HUDEP-2 (cell line): ENCODE results near the gene MEI1.
A peak's percentile ranks its signal among the peaks of the same experiment; 100 is the strongest.

ENCODE experiments used
- DNase-seq, 76 experiments: peaks; one replicate each; lab custom pipeline; 2025; ENCODE audit not compliant: unreplicated experiment in 76 of 76; lab: John Stamatoyannopoulos, UW

The MEI1 gene

DNA sequence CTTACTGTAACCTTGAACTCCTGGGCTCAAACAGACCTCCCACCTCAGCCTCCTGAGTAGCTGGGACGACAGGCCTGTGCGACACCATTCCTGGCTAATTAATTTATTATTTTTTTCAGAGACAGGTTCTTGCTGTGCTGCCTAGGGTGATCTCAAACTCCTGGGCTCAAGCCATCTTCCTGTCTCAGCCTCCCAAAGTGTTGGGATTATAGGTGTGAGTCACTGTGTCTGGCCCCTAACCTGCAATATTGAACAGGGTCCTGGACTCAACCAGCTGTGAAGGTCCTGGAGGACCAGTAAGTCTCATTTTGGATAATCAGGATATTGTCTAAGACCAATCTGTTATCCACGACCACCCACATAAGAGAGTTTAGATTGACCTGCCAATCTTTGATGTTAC lies 116.4 kb downstream of the MEI1 start:
- no peak for DNase-seq

DNA sequence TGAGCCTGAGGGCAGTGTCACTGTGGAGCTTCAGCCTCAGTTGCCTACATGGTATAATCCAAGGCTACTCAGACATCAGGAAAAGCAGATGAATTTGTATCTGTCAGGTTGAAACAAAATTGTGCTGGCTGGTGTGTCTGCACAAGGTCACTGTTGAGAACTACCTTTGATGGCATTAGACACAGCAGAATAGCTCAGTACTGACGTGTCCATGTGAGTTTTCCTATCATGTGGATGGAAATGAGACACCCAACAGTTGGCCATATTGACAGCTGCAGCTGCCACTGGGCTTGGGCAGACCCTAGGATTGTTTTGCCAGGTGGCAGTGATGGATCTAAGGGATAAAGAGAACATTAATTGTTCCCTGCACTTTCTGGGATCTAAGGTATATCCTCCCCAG lies 116.9 kb downstream of the MEI1 start:
- DNase-seq = no peak

DNA sequence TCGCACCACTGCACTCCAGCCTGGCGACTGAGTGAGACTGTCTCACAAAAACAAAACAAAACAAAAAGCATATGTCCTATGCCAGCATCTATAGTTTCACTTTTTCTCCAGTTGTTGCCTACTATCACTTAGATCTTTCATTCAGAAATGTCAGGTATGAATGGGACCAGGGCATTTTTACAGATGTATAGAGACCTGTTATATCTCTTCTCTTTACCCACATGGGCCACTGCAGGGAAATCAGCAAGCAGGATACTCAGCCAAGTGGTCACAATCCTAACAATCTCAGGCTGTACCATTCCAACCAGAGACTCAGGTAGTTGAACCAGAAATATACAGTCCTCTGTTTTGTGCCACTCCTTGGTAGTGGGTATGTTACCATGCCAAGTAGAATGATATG lies 117.6 kb downstream of the MEI1 start:
- no peak for DNase-seq

DNA sequence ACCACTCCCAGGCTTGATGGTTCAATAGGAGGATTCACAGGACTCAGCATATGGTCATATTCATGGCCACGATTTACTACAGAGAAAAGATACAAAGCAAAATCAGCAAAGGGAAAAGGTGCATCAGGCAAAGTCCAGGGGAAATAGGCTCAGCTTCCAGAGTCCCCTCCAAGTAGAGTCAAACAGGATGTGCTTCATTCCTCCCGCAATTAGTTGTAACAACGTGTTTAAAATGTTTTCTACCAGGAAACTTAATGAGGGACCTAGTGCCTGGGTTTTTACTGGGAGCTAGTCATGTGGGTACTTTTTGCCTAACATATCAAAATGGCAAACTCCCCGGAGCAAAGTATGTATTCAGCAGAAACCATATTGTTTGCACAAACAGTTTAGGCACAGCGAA lies 118.7 kb downstream of the MEI1 start:
- DNase-seq = no peak

DNA sequence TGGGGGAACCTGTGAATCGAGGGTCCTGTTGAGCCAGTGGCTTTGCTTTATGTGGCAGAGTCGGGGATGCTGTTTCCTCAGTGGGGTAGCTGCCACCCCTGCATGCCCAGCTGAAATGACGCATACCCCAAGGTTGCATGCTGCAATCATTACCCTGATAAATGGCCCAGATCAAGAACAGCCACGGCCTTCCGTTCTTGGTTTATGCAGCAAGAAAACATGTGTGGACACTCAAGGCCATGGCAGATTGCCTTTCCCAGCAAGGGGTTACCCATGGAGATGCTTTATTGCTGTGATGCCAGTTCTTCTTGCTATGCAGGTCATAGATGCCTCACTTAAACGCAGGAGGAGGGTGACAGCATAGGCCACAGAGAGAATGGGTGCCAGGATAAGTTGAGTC lies 119.3 kb downstream of the MEI1 start:
- no peak for DNase-seq

DNA sequence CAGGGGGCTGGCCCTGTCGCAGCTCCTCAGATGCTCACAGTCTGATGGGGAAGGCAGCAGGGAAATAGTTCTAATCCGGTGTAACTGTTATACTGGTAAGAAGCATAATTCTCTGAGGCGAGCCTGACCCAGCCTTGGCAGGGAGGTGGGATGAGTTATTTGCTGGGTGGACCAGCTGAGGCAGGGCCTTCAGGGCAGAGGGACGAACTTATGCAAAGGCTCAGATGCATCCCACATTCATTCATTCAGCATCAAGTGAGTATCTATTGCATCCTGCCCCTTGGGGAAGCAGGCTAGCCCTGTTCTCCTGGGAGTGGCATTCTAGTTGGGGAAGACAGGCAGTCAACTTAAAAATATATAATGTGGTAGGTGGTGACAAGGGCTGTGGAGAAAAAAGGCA lies 120.0 kb downstream of the MEI1 start:
- DNase-seq = no peak

DNA sequence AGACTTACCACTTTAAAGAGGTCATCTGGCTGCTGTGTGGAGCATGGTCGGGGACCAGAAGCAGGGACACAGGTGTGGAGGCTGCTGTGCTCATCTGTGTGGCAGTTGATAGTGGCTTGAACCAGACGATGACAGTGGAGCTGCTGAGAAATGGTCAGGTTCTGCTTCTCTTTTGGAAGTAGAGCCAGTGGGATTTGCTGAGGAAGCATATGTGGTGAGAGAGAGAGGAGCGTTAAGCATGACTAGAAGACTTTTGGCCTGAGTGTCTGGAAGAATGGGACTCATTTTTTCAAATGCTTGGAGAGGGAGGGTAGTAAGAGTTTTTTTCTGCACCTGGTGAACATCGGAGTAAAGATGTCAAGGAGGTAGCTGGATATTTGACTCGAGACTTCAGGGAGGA lies 121.1 kb downstream of the MEI1 start:
- no peak for DNase-seq

DNA sequence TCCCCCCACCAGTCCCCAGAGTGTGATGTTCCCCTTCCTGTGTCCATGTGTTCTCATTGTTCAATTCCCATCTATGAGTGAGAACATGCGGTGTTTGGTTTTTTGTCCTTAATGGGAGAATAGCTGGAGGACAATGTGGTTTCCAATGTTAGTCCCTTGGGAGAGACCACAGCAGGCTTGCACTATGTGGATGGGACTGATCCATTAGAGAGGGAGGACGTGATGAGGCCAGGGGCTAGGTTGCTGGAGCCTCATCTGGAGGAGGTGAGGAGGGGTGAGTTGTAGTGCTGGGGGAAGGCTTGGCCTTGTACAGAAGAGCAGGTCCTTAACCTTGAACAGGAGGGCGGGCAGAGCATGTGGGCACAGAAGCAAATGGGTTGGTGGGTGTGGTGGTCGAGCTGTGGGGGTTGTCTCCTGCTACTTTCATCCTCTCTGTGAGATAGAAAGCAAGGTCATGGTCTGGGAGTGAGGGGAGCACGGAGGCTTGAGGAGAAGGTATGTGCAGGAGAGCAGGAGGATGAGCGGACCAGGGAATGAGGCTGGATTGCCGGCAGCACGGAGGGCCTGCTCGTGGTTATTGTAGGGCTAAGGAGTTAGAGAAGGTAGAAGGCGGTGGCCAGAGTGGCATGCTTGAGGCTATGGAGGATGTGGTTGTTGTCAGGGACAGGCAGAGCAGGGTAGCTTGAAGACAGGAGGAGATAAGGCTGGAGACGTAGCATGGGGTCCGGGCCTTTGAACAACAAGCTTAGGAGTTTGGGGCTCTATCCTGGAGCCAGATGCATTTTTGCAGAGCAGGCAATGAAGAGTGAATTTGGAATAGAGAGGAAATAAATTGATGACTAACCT lies 122.4 kb downstream of the MEI1 start:
- no peak for DNase-seq

DNA sequence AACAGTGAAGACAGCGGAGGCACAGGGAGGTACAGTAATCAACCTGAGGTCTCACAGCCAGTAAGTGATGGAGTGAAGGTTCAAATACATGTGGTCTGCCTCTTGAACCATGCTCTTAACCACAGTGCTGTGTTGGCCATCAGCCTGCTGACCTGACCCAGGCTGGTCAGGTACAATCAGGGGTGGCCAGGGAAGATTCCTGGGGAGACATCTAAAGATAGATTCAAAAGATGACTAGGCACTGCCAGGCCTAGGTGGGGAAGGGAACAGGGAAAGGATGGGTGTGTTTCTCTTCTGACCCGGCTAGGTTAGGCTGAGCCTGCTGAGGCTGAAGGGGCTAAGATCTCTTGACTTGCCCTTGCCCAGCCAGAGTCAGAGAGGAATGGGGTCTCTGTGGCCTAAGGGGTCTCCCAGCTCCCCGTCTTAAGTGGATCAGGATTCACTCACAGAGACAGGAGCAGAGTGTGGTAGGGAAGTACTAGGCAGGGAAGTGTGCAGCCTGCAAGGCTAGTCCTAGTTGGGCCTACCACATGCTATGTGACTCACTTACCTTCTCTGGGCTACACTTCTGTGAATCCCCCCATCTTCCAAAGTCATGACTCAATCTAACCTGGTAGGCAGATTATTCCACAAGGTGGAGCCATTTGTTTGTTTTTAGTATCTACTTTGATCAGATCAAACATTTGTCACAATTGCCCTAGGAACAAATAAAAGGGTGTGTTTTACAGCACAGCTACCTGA lies 123.2 kb downstream of the MEI1 start:
- peak in 28 of 76 experiments; percentile 20 to 71 (median 42) for DNase-seq

DNA sequence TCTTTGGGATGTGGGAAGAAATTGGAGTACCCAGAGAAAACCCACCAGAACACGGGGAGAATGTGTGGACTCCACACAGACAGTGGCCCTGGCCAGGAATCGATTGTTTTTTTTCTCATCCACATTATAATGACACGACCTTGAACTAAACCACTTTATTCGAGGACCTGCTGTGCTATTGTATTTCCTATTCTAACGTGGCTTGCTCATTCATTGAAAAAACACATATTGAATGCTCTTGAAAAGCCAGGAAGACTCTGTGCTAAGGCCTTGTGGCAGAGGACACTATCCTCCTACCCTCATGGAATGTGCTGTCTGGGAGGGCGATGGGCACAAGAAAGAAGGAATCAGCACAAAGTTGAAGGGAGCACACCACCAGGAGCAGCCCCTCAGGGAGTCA lies 124.5 kb downstream of the MEI1 start:
- DNase-seq = no peak

DNA sequence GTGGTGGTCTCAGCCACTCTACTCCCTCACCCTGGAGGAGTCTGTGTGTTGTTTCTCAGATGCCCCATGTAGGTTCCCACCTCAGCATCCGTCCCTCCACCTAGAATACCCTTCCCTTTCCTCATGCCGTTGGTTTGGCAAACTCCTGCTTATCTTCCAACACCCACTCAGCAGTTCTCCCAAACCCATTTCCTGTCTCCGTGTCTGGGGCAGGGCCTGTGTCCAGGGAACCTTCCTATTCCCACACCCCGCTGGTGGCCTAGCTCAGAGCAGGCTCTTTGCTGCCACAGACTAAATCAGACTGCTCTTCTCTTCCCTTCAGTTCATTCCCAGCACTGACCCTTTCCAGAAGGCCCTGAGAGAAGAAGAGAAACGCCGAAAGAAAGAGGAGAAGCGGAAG lies 126.1 kb downstream of the MEI1 start:
- DNase-seq = no peak

DNA sequence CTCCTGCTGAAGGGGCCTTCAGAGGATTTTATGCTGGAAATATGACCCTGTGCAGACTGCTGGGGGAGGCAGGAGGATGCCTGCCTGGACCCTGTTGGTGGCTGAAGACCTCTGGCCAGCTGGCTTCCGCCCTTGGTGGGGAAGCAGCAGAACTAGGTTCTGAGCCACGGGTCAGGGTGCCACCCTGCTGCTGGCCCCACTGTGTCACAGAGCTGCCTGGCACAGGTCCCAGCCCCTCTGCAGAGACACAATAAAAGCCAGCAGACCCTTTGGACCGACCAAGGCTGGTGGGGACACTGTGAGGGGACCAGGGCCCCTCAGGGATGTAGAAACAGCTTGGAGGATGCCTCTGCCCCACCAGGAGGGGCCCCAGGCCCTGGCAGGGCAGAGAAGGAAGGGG lies 126.7 kb downstream of the MEI1 start:
- no peak for DNase-seq

DNA sequence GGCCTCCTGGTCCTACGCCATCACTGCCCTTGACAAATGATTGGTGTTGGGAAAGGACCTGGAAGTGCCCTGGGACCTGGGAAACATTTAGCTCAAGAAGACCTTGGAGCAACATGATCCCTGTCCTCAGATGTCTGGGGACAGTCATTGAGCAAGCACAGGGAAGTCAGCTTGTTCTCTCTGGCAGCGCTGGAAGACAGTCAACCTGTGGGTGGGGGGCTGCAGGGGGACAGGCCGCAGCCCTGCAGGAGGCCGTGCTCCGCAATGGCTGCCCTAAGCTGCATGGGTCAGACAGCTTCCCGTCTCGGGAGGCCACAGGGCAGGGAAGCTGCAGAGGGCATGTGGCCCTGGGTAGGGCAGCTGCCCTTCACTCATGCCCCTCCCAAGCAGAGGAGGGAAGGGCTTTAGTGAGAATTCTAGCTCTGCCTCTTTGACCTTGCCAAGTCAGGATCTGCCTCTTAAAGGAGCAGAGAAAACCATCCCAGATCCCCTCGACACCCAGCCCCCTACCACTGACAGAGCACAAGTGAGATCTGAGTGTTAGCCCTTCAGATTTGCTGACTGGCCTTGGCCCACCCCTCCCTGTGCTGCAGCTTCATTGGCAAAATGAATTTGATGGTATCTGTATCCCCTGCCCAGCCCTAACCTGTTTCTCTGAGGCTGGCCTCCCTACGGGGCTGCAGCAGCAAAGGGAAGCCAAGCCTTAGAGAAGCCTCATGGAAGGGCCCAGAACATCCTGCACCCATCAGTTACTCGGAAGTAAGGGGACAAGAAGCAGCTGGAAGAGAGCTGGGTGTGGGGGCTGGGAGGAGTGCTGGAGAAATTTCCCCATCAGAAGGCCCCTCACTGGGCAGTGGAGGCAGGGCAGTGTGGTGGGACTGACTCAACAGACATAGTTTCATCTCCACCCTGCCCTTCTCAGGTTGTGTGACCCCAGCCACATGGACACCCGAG lies 127.4 kb downstream of the MEI1 start:
- no peak for DNase-seq

DNA sequence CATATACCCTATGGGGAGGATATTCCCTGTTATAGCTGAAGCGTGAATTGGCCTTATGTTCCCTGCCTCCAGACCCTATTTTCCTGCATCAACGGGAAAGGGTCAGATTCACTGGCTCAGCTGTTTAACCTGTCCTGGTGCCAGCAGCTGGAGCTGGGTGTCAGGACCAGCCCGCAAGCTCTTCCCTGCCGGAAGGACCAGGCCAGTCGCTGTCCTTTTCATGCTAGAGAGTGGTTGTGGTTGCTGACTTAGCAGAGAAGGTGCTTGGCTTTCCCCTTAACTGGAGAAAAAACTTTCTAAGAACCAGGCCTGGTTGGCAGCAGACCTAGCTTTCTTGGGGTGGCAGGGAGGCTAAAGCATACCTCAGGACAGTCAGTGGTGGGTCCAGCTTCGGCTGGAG lies 128.4 kb downstream of the MEI1 start:
- no peak for DNase-seq

DNA sequence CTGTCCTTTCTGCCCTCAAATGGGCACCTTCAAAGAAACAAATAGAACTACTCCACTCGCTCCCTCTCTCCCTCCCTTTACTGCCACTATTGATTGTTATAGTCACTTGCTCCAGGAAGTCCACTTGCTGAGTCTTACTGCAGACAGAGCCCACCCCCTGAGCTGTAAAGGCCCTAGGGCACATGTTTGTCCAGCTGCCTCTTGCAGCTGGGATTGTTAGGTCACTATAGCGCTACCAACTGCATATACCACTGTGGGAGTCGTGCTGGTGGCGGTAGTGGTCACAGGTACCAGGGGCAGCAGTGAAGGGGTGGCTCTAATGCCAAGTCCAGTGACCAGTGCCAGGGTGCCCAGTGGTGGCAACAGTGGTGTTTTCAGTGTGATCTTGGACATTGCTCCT lies 129.2 kb downstream of the MEI1 start:
- no peak for DNase-seq

DNA sequence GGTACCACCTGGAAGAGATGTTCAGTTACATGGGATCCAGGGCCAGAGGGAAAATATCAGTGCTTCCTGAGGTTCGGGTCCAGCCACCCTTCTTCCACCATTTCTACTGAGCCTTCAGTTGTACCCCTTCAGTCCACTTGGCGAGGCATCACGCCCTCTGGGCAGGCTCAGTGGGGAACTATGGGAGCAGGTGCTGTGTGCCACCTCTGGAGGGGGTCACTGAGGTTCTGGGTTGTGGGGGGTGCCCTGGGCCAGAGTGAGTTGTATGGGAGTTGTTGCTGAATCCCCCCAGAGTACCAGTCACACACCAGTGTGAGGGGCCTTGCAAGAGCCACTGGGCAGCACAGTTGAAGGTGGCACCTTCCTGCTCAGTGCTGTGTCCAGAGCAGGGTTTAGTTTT lies 130.9 kb downstream of the MEI1 start:
- peak in 6 of 76 experiments; percentile 8 to 22 (median 10) for DNase-seq

DNA sequence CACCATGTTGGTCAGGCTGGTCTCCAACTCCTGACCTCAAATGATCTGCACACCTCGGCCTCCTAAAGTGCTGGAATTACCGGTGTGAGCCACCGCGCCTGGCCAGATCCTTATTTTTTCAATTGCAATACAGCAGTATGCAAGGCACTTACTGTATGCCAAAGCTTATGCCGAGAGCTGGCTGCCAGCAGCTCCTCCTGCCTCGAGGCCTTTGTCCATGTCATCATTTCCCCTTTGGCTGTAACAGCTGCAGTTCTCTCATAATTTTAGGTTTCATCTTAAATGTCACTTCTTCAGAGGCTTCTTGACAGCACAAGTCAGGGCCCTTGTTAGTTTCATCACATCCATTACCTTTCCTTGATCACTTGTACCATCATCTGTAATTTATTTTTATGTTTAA lies 132.1 kb downstream of the MEI1 start:
- DNase-seq = no peak

DNA sequence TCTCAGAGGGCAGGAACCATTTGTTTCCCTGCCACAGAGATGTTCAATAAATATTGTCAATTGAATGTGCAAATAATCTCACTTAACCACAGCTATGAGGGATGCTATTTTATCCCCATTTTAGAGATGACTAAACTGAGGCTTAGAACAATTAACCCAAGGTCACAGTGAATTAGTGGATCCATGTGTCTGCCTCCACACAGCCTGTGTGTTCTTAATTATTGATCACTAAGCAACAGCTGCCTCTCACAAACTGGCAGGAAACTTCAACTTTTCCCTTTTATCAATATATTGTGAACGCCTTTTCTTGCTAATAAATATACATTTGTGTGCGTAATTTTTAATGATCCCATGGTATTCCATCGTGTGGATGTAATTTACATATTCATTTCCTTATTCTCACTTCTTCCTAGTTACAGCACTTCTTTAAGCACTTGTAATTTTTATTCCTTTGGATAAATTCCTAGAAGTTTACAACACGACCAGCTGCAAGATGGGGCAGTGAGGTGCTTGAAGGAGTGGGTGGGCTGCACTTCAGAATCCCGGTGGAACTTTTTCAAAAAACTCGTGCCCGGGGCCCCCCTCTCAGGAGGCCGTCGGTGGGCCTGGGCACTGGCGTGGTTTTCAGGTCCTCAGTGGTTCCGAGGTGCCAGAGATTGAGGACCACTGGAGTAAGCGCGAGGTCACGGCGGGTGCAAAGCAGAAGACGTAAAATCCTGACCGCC lies 132.7 kb downstream of the MEI1 start:
- no peak for DNase-seq

DNA sequence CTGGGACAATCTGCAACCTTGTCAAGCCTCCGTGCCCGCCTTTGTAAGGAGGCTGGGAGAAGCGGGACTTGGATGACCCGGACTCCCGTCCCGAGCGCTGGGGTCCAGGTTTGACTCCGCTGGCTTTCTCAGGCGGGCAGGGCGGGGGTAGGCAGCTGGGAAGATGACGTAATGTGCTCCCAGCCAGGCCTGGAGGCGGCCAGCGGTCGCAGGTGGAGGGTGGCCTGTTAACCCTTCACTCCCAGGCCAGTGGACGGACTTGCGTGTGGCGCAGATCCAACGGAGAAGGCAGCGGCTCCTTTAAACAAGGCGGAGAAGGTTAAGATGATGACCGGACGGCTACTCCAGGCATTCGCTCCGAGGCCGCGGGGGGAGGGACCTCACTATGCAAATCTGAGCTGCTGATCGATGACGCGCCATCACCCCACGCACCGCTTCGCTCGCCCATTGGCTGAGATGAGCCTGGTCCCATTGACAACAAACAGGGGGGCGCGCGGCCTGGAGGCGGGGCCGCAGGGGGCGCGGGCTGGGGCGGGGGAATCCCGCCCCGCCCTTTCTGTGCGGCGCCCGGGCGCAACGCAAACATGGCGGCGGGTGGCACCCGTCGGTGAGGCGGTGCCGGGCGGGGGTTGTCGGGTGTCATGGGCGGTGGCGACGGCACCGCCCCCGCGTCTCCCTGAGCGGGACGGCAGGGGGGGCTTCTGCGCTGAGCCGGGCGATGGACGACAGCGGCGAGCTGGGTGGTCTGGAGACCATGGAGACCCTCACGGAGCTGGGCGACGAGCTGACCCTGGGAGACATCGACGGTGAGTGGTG lies 133.5 kb downstream of the MEI1 start, which contains the start of gene SREBF2:
Gene SREBF2, plus strand, starts transcription at position 553 of the 816 bp plus-strand sequence. Its CDS starts 166 bp downstream, at position 719.
- DNase-seq = peak; percentile 60 to 99 (median 99)
